GM18526 (cell line): ENCODE results near the gene PIAS4.

Experiments
- POLR2A ChIP-seq: IDR thresholded peaks from 3 replicates; pipeline ENCODE4 v1.6.1; 2011; ENCODE audit not compliant: insufficient read length; ENCODE audit errors: extremely low read depth

Gene PIAS4

GRCh38 chr19:4012975-4013634 is 5.6 kb downstream of the PIAS4 start:
- no peak for TF ChIP-seq POLR2A

- no peak for TF ChIP-seq POLR2A
Observed at GRCh38 chr19:4013886-4014540, 6.5 kb downstream of the PIAS4 start.

GRCh38 chr19:4014541-4015491 is 7.3 kb downstream of the PIAS4 start:
- TF ChIP-seq POLR2A = no peak

GRCh38 chr19:4015705-4016402 is 8.3 kb downstream of the PIAS4 start:
- no peak for TF ChIP-seq POLR2A

GRCh38 chr19:4016486-4016885 is 8.9 kb downstream of the PIAS4 start:
- TF ChIP-seq POLR2A = no peak

- TF ChIP-seq POLR2A = no peak
Observed at GRCh38 chr19:4016903-4017638, 9.5 kb downstream of the PIAS4 start.

GRCh38 chr19:4018140-4018613 is 10.6 kb downstream of the PIAS4 start:
- no peak for TF ChIP-seq POLR2A

- no peak for TF ChIP-seq POLR2A
Observed at GRCh38 chr19:4018775-4019504, 11.4 kb downstream of the PIAS4 start.

- TF ChIP-seq POLR2A = no peak
Observed at GRCh38 chr19:4019578-4019977, 12.0 kb downstream of the PIAS4 start.

- no peak for TF ChIP-seq POLR2A
Observed at GRCh38 chr19:4023600-4024398, 16.3 kb downstream of the PIAS4 start.

- TF ChIP-seq POLR2A = no peak
Observed at GRCh38 chr19:4025317-4025716, 17.8 kb downstream of the PIAS4 start.

GRCh38 chr19:4027146-4027545 is 19.6 kb downstream of the PIAS4 start:
- no peak for TF ChIP-seq POLR2A
